ENCODE measurements around the gene UGGT1. TPM values are rescaled to one million over a fixed set of nuclear protein-coding genes. Genes with fewer than 3 reads are reported as not detected.
A peak's percentile ranks its signal among the peaks of the same experiment; 100 is the strongest.

UGGT1 gene
- total RNA-seq, 5 donors from 2014 or later (not counting 1 experiment from before 2014, with no cell fraction given) = 46.0 to 50.8 (median 48.4) TPM

GRCh38 chr2:128162266-128162665 lies 71.3 kb downstream of the UGGT1 start:
- POLR2A ChIA-PET = interaction anchor here in 1 of 2 donors (0.6 kb wide), 1 partner anchor 15 kb away, joined by 3 read pairs; no protein-coding TSS in a partner anchor
- no peak for DNase-seq
- H3K4me3 ChIP-seq (ENCODE audit: control insufficient read depth in 1 of 2, extremely low read depth in 1 of 2, low read length in 1 of 2) = no peak overlapping the region
- ATAC-seq (replicated peaks in 1 of 4) = no peak
- peaks cover 4 to 74% of the 10 kb centered on the region in 2 donors for H3K36me3 ChIP-seq (ENCODE audit: control insufficient read depth in 2 of 2, extremely low read depth in 1 of 2, insufficient read depth in 1 of 2, low read length in 1 of 2)
- peaks cover 59% of the 10 kb centered on the region for H3K36me3 Mint-ChIP-seq
- H3K9me3 ChIP-seq = no peaks in the 10 kb centered on the region
- no peaks in the 10 kb centered on the region for H3K4me1 ChIP-seq (ENCODE audit: control insufficient read depth in 1 of 2, extremely low read depth in 1 of 2, insufficient read depth in 2 of 2, low read length in 2 of 2)
- H3K9me3 Mint-ChIP-seq = no peaks in the 10 kb centered on the region
- CTCF ChIA-PET = no interaction called here
- no peak overlapping the region for H3K27ac Mint-ChIP-seq
- H3K27me3 ChIP-seq (replicated peaks in 1 of 2; ENCODE audit: control insufficient read depth in 2 of 2, extremely low read depth in 1 of 2, insufficient read depth in 2 of 2, low read length in 1 of 2) = no peaks in the 10 kb centered on the region
- no peaks in the 10 kb centered on the region for H3K27me3 Mint-ChIP-seq
- no peak overlapping the region for H3K27ac ChIP-seq (ENCODE audit: low read length)
- no peak overlapping the region for H3K4me3 Mint-ChIP-seq
- 100% methylated on average over 2 of the region's 2 CpGs for WGBS (ENCODE audit: insufficient coverage)
- peaks cover 0 to 2% (median 0%) of the 10 kb centered on the region in 3 donors for H3K4me1 Mint-ChIP-seq

- H3K9me3 ChIP-seq = no peaks in the 10 kb centered on the region
- H3K27ac ChIP-seq (ENCODE audit: low read length) = no peak overlapping the region
- H3K27ac Mint-ChIP-seq = no peak overlapping the region
- no peak for DNase-seq
- peaks cover 60% of the 10 kb centered on the region for H3K36me3 Mint-ChIP-seq
- H3K27me3 Mint-ChIP-seq = no peaks in the 10 kb centered on the region
- peaks cover 7 to 12% (median 12%) of the 10 kb centered on the region in 3 donors for H3K4me1 Mint-ChIP-seq
- peaks cover 4 to 73% of the 10 kb centered on the region in 2 donors for H3K36me3 ChIP-seq (ENCODE audit: control insufficient read depth in 2 of 2, extremely low read depth in 1 of 2, insufficient read depth in 1 of 2, low read length in 1 of 2)
- ATAC-seq (replicated peaks in 1 of 4) = no peak
- H3K4me1 ChIP-seq (ENCODE audit: control insufficient read depth in 1 of 2, extremely low read depth in 1 of 2, insufficient read depth in 2 of 2, low read length in 2 of 2) = peaks cover 0 to 4% of the 10 kb centered on the region in 2 experiments
- H3K4me3 ChIP-seq (ENCODE audit: control insufficient read depth in 1 of 2, extremely low read depth in 1 of 2, low read length in 1 of 2) = no peak overlapping the region
- H3K9me3 Mint-ChIP-seq = no peaks in the 10 kb centered on the region
- no peak overlapping the region for H3K4me3 Mint-ChIP-seq
- no peaks in the 10 kb centered on the region for H3K27me3 ChIP-seq (replicated peaks in 1 of 2; ENCODE audit: control insufficient read depth in 2 of 2, extremely low read depth in 1 of 2, insufficient read depth in 2 of 2, low read length in 1 of 2)
- WGBS (ENCODE audit: insufficient coverage) = no CpG with 5 or more reads among the region's 2 CpGs
- ChIA-PET POLR2A (no interaction called here), CTCF (no interaction called here)
These were observed 73.3 kb downstream of the UGGT1 start for GRCh38 chr2:128164311-128164710.

GRCh38 chr2:128166746-128167353 lies 75.8 kb downstream of the UGGT1 start:
- ATAC-seq (replicated peaks in 1 of 4) (no peak), DNase-seq (no peak)
- Histone ChIP-seq H3K9me3 (no peaks in the 10 kb centered on the region), H3K27me3 (replicated peaks in 1 of 2; ENCODE audit: control insufficient read depth in 2 of 2, extremely low read depth in 1 of 2, insufficient read depth in 2 of 2, low read length in 1 of 2) (no peaks in the 10 kb centered on the region), H3K36me3 (ENCODE audit: control insufficient read depth in 2 of 2, extremely low read depth in 1 of 2, insufficient read depth in 1 of 2, low read length in 1 of 2) (peaks cover 15 to 78% of the 10 kb centered on the region in 2 donors), H3K27ac (ENCODE audit: low read length) (no peak overlapping the region), H3K4me1 (ENCODE audit: control insufficient read depth in 1 of 2, extremely low read depth in 1 of 2, insufficient read depth in 2 of 2, low read length in 2 of 2) (peaks cover 0 to 4% of the 10 kb centered on the region in 2 experiments), H3K4me3 (ENCODE audit: control insufficient read depth in 1 of 2, extremely low read depth in 1 of 2, low read length in 1 of 2) (no peak overlapping the region)
- no peaks in the 10 kb centered on the region for H3K9me3 Mint-ChIP-seq
- no peaks in the 10 kb centered on the region for H3K27me3 Mint-ChIP-seq
- WGBS (ENCODE audit: insufficient coverage) = 100% methylated on average over 2 of the region's 4 CpGs
- CTCF ChIA-PET = no interaction called here
- no peak overlapping the region for H3K4me3 Mint-ChIP-seq
- H3K27ac Mint-ChIP-seq = no peak overlapping the region
- peaks cover 7 to 18% (median 12%) of the 10 kb centered on the region in 3 donors for H3K4me1 Mint-ChIP-seq
- peaks cover 56% of the 10 kb centered on the region for H3K36me3 Mint-ChIP-seq
- POLR2A ChIA-PET = no interaction called here

GRCh38 chr2:128169094-128169493 lies 78.1 kb downstream of the UGGT1 start:
- ChIA-PET POLR2A (no interaction called here), CTCF (no interaction called here)
- no peak overlapping the region for H3K27ac ChIP-seq (ENCODE audit: low read length)
- peaks cover 0 to 4% of the 10 kb centered on the region in 2 experiments for H3K4me1 ChIP-seq (ENCODE audit: control insufficient read depth in 1 of 2, extremely low read depth in 1 of 2, insufficient read depth in 2 of 2, low read length in 2 of 2)
- H3K4me1 Mint-ChIP-seq = peaks cover 7 to 18% (median 12%) of the 10 kb centered on the region in 3 donors
- no peak overlapping the region for H3K4me3 Mint-ChIP-seq
- peaks cover 15 to 91% of the 10 kb centered on the region in 2 donors for H3K36me3 ChIP-seq (ENCODE audit: control insufficient read depth in 2 of 2, extremely low read depth in 1 of 2, insufficient read depth in 1 of 2, low read length in 1 of 2)
- peaks cover 66% of the 10 kb centered on the region for H3K36me3 Mint-ChIP-seq
- H3K9me3 Mint-ChIP-seq = no peaks in the 10 kb centered on the region
- no peak for ATAC-seq (replicated peaks in 1 of 4)
- H3K27ac Mint-ChIP-seq = no peak overlapping the region
- no peak for DNase-seq
- no CpG with 5 or more reads among the region's 4 CpGs for WGBS (ENCODE audit: insufficient coverage)
- H3K27me3 Mint-ChIP-seq = no peaks in the 10 kb centered on the region
- H3K9me3 ChIP-seq = no peaks in the 10 kb centered on the region
- H3K27me3 ChIP-seq (replicated peaks in 1 of 2; ENCODE audit: control insufficient read depth in 2 of 2, extremely low read depth in 1 of 2, insufficient read depth in 2 of 2, low read length in 1 of 2) = no peaks in the 10 kb centered on the region
- H3K4me3 ChIP-seq (ENCODE audit: control insufficient read depth in 1 of 2, extremely low read depth in 1 of 2, low read length in 1 of 2) = no peak overlapping the region

- no peaks in the 10 kb centered on the region for H3K9me3 Mint-ChIP-seq
- H3K4me1 Mint-ChIP-seq = peaks cover 7 to 18% (median 12%) of the 10 kb centered on the region in 3 donors
- peaks cover 0 to 4% of the 10 kb centered on the region in 2 experiments for H3K4me1 ChIP-seq (ENCODE audit: control insufficient read depth in 1 of 2, extremely low read depth in 1 of 2, insufficient read depth in 2 of 2, low read length in 2 of 2)
- WGBS (ENCODE audit: insufficient coverage) = no CpG with 5 or more reads among the region's 3 CpGs
- no peak overlapping the region for H3K27ac ChIP-seq (ENCODE audit: low read length)
- CTCF ChIA-PET = no interaction called here
- no peaks in the 10 kb centered on the region for H3K27me3 Mint-ChIP-seq
- H3K9me3 ChIP-seq = no peaks in the 10 kb centered on the region
- ATAC-seq (replicated peaks in 1 of 4) (no peak), DNase-seq (no peak)
- peaks cover 15 to 90% of the 10 kb centered on the region in 2 donors for H3K36me3 ChIP-seq (ENCODE audit: control insufficient read depth in 2 of 2, extremely low read depth in 1 of 2, insufficient read depth in 1 of 2, low read length in 1 of 2)
- no peak overlapping the region for H3K27ac Mint-ChIP-seq
- peaks cover 65% of the 10 kb centered on the region for H3K36me3 Mint-ChIP-seq
- no peak overlapping the region for H3K4me3 ChIP-seq (ENCODE audit: control insufficient read depth in 1 of 2, extremely low read depth in 1 of 2, low read length in 1 of 2)
- no peak overlapping the region for H3K4me3 Mint-ChIP-seq
- POLR2A ChIA-PET = no interaction called here
- no peaks in the 10 kb centered on the region for H3K27me3 ChIP-seq (replicated peaks in 1 of 2; ENCODE audit: control insufficient read depth in 2 of 2, extremely low read depth in 1 of 2, insufficient read depth in 2 of 2, low read length in 1 of 2)
These were observed 78.5 kb downstream of the UGGT1 start for GRCh38 chr2:128169497-128169896.

GRCh38 chr2:128169933-128170709 lies 79.1 kb downstream of the UGGT1 start:
- Histone ChIP-seq H3K4me3 (ENCODE audit: control insufficient read depth in 1 of 2, extremely low read depth in 1 of 2, low read length in 1 of 2) (no peak overlapping the region), H3K36me3 (ENCODE audit: control insufficient read depth in 2 of 2, extremely low read depth in 1 of 2, insufficient read depth in 1 of 2, low read length in 1 of 2) (peaks cover 15 to 91% of the 10 kb centered on the region in 2 donors), H3K27ac (ENCODE audit: low read length) (no peak overlapping the region), H3K27me3 (replicated peaks in 1 of 2; ENCODE audit: control insufficient read depth in 2 of 2, extremely low read depth in 1 of 2, insufficient read depth in 2 of 2, low read length in 1 of 2) (no peaks in the 10 kb centered on the region), H3K9me3 (no peaks in the 10 kb centered on the region), H3K4me1 (ENCODE audit: control insufficient read depth in 1 of 2, extremely low read depth in 1 of 2, insufficient read depth in 2 of 2, low read length in 2 of 2) (peaks cover 0 to 4% of the 10 kb centered on the region in 2 experiments)
- Mint-ChIP-seq H3K4me1 (peaks cover 7 to 18% (median 12%) of the 10 kb centered on the region in 3 donors), H3K9me3 (no peaks in the 10 kb centered on the region), H3K27me3 (no peaks in the 10 kb centered on the region), H3K36me3 (peaks cover 69% of the 10 kb centered on the region), H3K27ac (peak overlapping the region; percentile 11 to 43), H3K4me3 (no peak overlapping the region)
- WGBS (ENCODE audit: insufficient coverage) = 57% methylated on average over 4 of the region's 4 CpGs
- POLR2A ChIA-PET = no interaction called here
- ATAC-seq (replicated peaks in 1 of 4) (no peak), DNase-seq (no peak)
- CTCF ChIA-PET = no interaction called here
